Neural cell (in vitro differentiated cells): ENCODE data around the gene CMKLR1.

ENCODE experiments used
- CTCF ChIP-seq: fragments of 450-650 bp; IDR thresholded peaks from 2 replicates; pipeline ENCODE4 v1.5.1; 2014; ENCODE audit warnings: antibody characterized with exemption, mild to moderate bottlenecking, moderate library complexity; ENCODE audit not compliant: poor library complexity, severe bottlenecking
- EP300 ChIP-seq: fragments of 450-650 bp; conservative IDR thresholded peaks from 2 replicates; pipeline ENCODE4 v1.6.1; 2014; ENCODE audit warnings: antibody characterized with exemption, mild to moderate bottlenecking, moderate library complexity; ENCODE audit not compliant: poor library complexity, severe bottlenecking
- MXI1 ChIP-seq: fragments of 450-650 bp; conservative IDR thresholded peaks from 2 replicates; pipeline ENCODE4 v1.6.1; 2014; ENCODE audit warnings: antibody characterized with exemption, mild to moderate bottlenecking; ENCODE audit not compliant: poor library complexity, severe bottlenecking
- POLR2AphosphoS5 ChIP-seq: IDR thresholded peaks from 2 replicates; pipeline ENCODE4 v1.6.1; 2012
- TAF1 ChIP-seq: IDR thresholded peaks from 2 replicates; pipeline ENCODE4 v1.6.1; 2012; ENCODE audit warnings: low read depth

GRCh38 chr12:108305520-108305919 lies 33.6 kb downstream of the CMKLR1 start:
- no peak for TF ChIP-seq CTCF
- no peak for TF ChIP-seq POLR2AphosphoS5
- TF ChIP-seq MXI1: no peak
- no peak for TF ChIP-seq TAF1
- TF ChIP-seq EP300: no peak
